GM18511 (cell line): ENCODE measurements around the gene ARHGAP31.
"Not testable (repeated sequence)": the region's sequence is repeated elsewhere in the genome, so short reads cannot be mapped to it uniquely, and the experiment has no call there.

ENCODE experiments used
- ATAC-seq: cut with Tn5 transposase; IDR thresholded peaks from one replicate; pipeline ENCODE4 v1.9.1; 2021; ENCODE audit warnings: mild to moderate bottlenecking, moderate library complexity; ENCODE audit not compliant: unreplicated experiment

The ARHGAP31 gene

GRCh38 chr3:119343719-119344118, 49.5 kb downstream of the ARHGAP31 start:
- peak; percentile 80 for ATAC-seq

- ATAC-seq = no peak
Observed at GRCh38 chr3:119346076-119346496, 51.9 kb downstream of the ARHGAP31 start.

- ATAC-seq = no peak
Observed at GRCh38 chr3:119347036-119347435, 52.9 kb downstream of the ARHGAP31 start.

- no peak for ATAC-seq
Observed at GRCh38 chr3:119349354-119350041, 55.3 kb downstream of the ARHGAP31 start.

GRCh38 chr3:119350114-119350513, 55.9 kb downstream of the ARHGAP31 start:
- ATAC-seq = no peak

- no peak for ATAC-seq
Observed at GRCh38 chr3:119351581-119351980, 57.4 kb downstream of the ARHGAP31 start.

GRCh38 chr3:119352034-119352609, 57.9 kb downstream of the ARHGAP31 start:
- ATAC-seq = peak; percentile 99

GRCh38 chr3:119352863-119353527, 58.8 kb downstream of the ARHGAP31 start:
- no peak for ATAC-seq

- not testable (repeated sequence) for ATAC-seq
Observed at GRCh38 chr3:119355608-119356007, 61.4 kb downstream of the ARHGAP31 start.

- no peak for ATAC-seq
Observed at GRCh38 chr3:119356646-119357045, 62.5 kb downstream of the ARHGAP31 start.

- no peak for ATAC-seq
Observed at GRCh38 chr3:119357190-119357589, 63.0 kb downstream of the ARHGAP31 start.

- peak; percentile 82 for ATAC-seq
Observed at GRCh38 chr3:119359476-119360326, 65.5 kb downstream of the ARHGAP31 start.

- no peak for ATAC-seq
Observed at GRCh38 chr3:119360736-119361462, 66.7 kb downstream of the ARHGAP31 start.

- no peak for ATAC-seq
Observed at GRCh38 chr3:119362010-119362409, 67.8 kb downstream of the ARHGAP31 start.

GRCh38 chr3:119362940-119363725, 69.0 kb downstream of the ARHGAP31 start:
- no peak for ATAC-seq

GRCh38 chr3:119364401-119364800, 70.2 kb downstream of the ARHGAP31 start:
- no peak for ATAC-seq

- no peak for ATAC-seq
Observed at GRCh38 chr3:119365418-119365817, 71.2 kb downstream of the ARHGAP31 start.

GRCh38 chr3:119367000-119367399, 72.8 kb downstream of the ARHGAP31 start:
- no peak for ATAC-seq

GRCh38 chr3:119368298-119368697, 74.1 kb downstream of the ARHGAP31 start:
- no peak for ATAC-seq

GRCh38 chr3:119371786-119372185, 77.6 kb downstream of the ARHGAP31 start:
- ATAC-seq = not testable (repeated sequence)
